ENCODE measurements around the gene PGAM1.

PGAM1 gene

DNA sequence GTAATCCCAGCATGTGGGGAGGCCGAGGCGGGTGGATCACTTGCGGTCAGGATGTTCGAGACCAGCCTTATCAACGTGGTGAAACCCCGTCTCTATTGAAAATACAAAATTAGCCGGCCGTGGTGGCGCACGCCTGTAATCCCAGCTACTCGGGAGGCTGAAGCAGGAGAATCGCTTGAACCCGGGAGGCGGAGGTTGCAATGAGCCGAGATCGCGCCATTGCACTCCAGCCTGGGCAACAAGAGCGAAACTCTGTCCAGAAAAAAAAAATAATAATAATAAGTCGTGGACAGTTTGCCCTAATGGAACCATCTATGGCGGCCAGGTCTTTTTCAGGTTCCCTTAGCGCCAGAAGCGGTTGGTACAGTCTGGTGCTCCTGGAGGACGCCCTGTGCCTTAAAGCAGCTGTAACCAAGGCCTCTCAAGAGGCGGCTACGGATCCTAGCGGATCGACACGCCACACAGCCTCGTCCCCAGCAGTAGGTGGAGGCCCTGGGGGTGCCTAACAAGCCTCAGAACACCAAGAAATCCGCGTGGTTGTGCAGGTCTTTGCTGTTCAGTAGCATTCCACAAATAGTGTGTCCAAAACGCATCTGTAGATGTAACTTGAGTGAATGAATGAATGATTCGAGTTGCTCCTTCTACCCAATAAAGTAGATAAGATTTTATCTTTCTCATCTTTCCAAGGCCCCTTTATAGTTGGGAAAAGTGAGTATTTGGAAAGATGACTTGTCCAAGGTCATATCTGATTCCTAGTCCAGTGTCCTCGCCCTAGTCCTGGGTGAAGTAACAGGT, 982 bp downstream of the PGAM1 start (continued):
- TF ChIP-seq TSHZ1 (tag by site-specific recombination; IDR thresholded peaks at IDR 0.05; ENCODE audit: borderline replicate concordance) (no peak), ZNF621 (tag by site-specific recombination; IDR thresholded peaks at IDR 0.05) (no peak)
- TF ChIP-seq, protein P1, sequence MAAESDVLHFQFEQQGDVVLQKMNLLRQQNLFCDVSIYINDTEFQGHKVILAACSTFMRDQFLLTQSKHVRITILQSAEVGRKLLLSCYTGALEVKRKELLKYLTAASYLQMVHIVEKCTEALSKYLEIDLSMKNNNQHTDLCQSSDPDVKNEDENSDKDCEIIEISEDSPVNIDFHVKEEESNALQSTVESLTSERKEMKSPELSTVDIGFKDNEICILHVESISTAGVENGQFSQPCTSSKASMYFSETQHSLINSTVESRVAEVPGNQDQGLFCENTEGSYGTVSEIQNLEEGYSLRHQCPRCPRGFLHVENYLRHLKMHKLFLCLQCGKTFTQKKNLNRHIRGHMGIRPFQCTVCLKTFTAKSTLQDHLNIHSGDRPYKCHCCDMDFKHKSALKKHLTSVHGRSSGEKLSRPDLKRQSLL (tag by site-specific recombination; IDR thresholded peaks at IDR 0.05), result no peak

GRCh38 chr10:97427571-97428179, 1.7 kb downstream of the PGAM1 start:
- ChIA-PET CTCF (interaction anchor here (0.7 to 1.1 kb wide), 2 partner anchors 27 to 28 kb away, joined by 3 read pairs; no protein-coding TSS in a partner anchor), POLR2A (interaction anchor here (0.8 to 1.7 kb wide), 4 partner anchors 13 to 135 kb away, joined by 3 to 6 read pairs (median 4); partner anchors contain the start of genes ARHGAP19 and RRP12)
- Histone ChIP-seq H3K27ac (ENCODE audit: extremely low read depth, low read depth, low read length) (peak overlapping the region; percentile 96), H3K36me3 (ENCODE audit: control insufficient read depth in 2 of 2, insufficient read depth in 1 of 2, low read length in 2 of 2) (peaks cover 38 to 58% of the 10 kb centered on the region in 2 experiments), H3K4me1 (ENCODE audit: control insufficient read depth, insufficient read depth, low read length) (no peaks in the 10 kb centered on the region; the same call in 1 of the 2 replicates), H3K4me3 (ENCODE audit: low read depth, low read length) (peak overlapping the region; percentile 87), H3K9me3 (ENCODE audit: control insufficient read depth, insufficient read depth, low read depth, low read length) (no peaks in the 10 kb centered on the region)
- TF ChIP-seq GLI2 (tag by site-specific recombination; IDR thresholded peaks at IDR 0.05; ENCODE audit: borderline replicate concordance, low read depth) (no peak), ZNF223 (tag by site-specific recombination; IDR thresholded peaks at IDR 0.05) (no peak), SCRT2 (tag by site-specific recombination; IDR thresholded peaks at IDR 0.05) (peak; percentile 57; the same call in 1 of the 2 replicates), ZNF398 (tag by site-specific recombination; IDR thresholded peaks at IDR 0.05) (no peak), IKZF3 (tag by site-specific recombination; IDR thresholded peaks at IDR 0.05) (peak; percentile 20), ZEB2 (tag by site-specific recombination; IDR thresholded peaks at IDR 0.05) (0 out of 2 replicates have a peak, but pooled peaks have one; percentile 39), ZNF366 (tag by site-specific recombination; conservative IDR thresholded peaks at IDR 0.05) (no peak), ZNF488 (tag by site-specific recombination; IDR thresholded peaks at IDR 0.05) (no peak), ZNF394 (tag by site-specific recombination; IDR thresholded peaks at IDR 0.05; ENCODE audit: borderline replicate concordance) (peak; percentile 32; the same call in 1 of the 2 replicates), EGR2 (tag by site-specific recombination; IDR thresholded peaks at IDR 0.05; ENCODE audit: low read depth) (no peak), ZNF529 (tag by site-specific recombination; IDR thresholded peaks at IDR 0.05; ENCODE audit: insufficient replicate concordance) (no peak), ZNF792 (tag by site-specific recombination; IDR thresholded peaks at IDR 0.05) (no peak), ZNF239 (tag by site-specific recombination; IDR thresholded peaks at IDR 0.05) (no peak)
- TF ChIP-seq, protein P2, sequence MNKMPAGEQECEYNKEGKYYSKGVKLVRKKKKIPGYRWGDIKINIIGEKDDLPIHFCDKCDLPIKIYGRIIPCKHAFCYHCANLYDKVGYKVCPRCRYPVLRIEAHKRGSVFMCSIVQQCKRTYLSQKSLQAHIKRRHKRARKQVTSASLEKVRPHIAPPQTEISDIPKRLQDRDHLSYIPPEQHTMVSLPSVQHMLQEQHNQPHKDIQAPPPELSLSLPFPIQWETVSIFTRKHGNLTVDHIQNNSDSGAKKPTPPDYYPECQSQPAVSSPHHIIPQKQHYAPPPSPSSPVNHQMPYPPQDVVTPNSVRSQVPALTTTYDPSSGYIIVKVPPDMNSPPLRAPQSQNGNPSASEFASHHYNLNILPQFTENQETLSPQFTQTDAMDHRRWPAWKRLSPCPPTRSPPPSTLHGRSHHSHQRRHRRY (tag by site-specific recombination; IDR thresholded peaks at IDR 0.05), result no peak
- TF ChIP-seq, protein P3, sequence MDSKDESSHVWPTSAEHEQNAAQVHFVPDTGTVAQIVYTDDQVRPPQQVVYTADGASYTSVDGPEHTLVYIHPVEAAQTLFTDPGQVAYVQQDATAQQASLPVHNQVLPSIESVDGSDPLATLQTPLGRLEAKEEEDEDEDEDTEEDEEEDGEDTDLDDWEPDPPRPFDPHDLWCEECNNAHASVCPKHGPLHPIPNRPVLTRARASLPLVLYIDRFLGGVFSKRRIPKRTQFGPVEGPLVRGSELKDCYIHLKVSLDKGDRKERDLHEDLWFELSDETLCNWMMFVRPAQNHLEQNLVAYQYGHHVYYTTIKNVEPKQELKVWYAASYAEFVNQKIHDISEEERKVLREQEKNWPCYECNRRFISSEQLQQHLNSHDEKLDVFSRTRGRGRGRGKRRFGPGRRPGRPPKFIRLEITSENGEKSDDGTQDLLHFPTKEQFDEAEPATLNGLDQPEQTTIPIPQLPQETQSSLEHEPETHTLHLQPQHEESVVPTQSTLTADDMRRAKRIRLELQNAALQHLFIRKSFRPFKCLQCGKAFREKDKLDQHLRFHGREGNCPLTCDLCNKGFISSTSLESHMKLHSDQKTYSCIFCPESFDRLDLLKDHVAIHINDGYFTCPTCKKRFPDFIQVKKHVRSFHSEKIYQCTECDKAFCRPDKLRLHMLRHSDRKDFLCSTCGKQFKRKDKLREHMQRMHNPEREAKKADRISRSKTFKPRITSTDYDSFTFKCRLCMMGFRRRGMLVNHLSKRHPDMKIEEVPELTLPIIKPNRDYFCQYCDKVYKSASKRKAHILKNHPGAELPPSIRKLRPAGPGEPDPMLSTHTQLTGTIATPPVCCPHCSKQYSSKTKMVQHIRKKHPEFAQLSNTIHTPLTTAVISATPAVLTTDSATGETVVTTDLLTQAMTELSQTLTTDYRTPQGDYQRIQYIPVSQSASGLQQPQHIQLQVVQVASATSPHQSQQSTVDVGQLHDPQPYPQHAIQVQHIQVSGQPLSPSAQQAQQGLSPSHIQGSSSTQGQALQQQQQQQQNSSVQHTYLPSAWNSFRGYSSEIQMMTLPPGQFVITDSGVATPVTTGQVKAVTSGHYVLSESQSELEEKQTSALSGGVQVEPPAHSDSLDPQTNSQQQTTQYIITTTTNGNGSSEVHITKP (tag by site-specific recombination; IDR thresholded peaks at IDR 0.05), result 0 out of 2 replicates have a peak, but pooled peaks have one; percentile 19
- TF ChIP-seq, protein P4, sequence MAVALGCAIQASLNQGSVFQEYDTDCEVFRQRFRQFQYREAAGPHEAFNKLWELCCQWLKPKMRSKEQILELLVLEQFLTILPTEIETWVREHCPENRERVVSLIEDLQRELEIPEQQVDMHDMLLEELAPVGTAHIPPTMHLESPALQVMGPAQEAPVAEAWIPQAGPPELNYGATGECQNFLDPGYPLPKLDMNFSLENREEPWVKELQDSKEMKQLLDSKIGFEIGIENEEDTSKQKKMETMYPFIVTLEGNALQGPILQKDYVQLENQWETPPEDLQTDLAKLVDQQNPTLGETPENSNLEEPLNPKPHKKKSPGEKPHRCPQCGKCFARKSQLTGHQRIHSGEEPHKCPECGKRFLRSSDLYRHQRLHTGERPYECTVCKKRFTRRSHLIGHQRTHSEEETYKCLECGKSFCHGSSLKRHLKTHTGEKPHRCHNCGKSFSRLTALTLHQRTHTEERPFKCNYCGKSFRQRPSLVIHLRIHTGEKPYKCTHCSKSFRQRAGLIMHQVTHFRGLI (tag by site-specific recombination; IDR thresholded peaks at IDR 0.05), result no peak

Data from HEK293 (cell line).